DMS153 treated with DMSO at 0.1 percent for 48 hours (cell line): ENCODE results near the gene FAAP20.

Experiments used
- DNase-seq: peaks from one replicate; lab custom pipeline; 2025; ENCODE audit not compliant: unreplicated experiment; lab: John Stamatoyannopoulos, UW

Gene FAAP20

GRCh38 chr1:2197707-2198165 lies 3.2 kb upstream of the FAAP20 start:
- DNase-seq = no peak

GRCh38 chr1:2196901-2197638 lies 2.5 kb upstream of the FAAP20 start:
- DNase-seq = no peak

- no peak for DNase-seq
These were observed 1.2 kb upstream of the FAAP20 start for GRCh38 chr1:2195785-2196184.

GRCh38 chr1:2194898-2195673 lies 514 bp upstream of the FAAP20 start:
- peak; percentile 97 for DNase-seq

- DNase-seq = no peak
These were observed 874 bp downstream of the FAAP20 start for GRCh38 chr1:2193514-2194281.

- DNase-seq = no peak
These were observed 2.3 kb downstream of the FAAP20 start for GRCh38 chr1:2192031-2192995.

GRCh38 chr1:2190491-2190976 lies 4.0 kb downstream of the FAAP20 start:
- no peak for DNase-seq

GRCh38 chr1:2189459-2190425 lies 4.8 kb downstream of the FAAP20 start:
- DNase-seq = peak; percentile 100

- DNase-seq = no peak
These were observed 6.2 kb downstream of the FAAP20 start for GRCh38 chr1:2188336-2188735.

- DNase-seq = no peak
These were observed 7.0 kb downstream of the FAAP20 start for GRCh38 chr1:2187619-2188018.

- DNase-seq = no peak
These were observed 7.7 kb downstream of the FAAP20 start for GRCh38 chr1:2186901-2187300.

GRCh38 chr1:2185880-2186855 lies 8.4 kb downstream of the FAAP20 start:
- no peak for DNase-seq

GRCh38 chr1:2184934-2185333 lies 9.6 kb downstream of the FAAP20 start:
- DNase-seq = no peak

GRCh38 chr1:2184531-2184930 lies 10.0 kb downstream of the FAAP20 start:
- no peak for DNase-seq

- no peak for DNase-seq
These were observed 10.6 kb downstream of the FAAP20 start for GRCh38 chr1:2183937-2184334.

GRCh38 chr1:2182376-2182775 lies 12.2 kb downstream of the FAAP20 start:
- no peak for DNase-seq

GRCh38 chr1:2181752-2182151 lies 12.8 kb downstream of the FAAP20 start:
- no peak for DNase-seq

- DNase-seq = no peak
These were observed 13.3 kb downstream of the FAAP20 start for GRCh38 chr1:2181271-2181670.
